NCI-H446 (cell line): ENCODE data around the gene TAF1A.
A peak's percentile ranks its signal among the peaks of the same experiment; 100 is the strongest.

Experiments
- DNase-seq, 2 experiments: peaks; one replicate each; lab custom pipeline; 2025; lab: John Stamatoyannopoulos, UW

Gene TAF1A

DNA sequence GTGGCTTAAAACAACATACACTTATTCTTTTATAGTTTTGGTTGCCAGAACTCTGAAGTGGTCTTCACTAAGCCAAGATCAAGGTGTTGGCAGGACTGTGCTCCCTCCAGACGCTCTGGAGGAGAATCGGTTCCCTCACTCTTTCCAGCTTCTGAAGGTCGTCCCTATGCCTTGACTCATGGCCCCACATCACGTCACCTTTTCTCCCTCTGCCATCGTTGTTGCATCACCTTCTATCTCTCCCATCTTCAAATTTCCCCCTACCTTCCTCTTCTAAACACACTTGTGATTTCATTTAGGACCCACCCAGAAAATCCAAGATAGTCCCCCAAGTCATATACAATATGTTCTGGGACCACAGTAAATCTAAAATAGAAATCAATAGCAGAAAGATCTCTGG, 54.3 kb downstream of the TAF1A start:
- no peak for DNase-seq

DNA sequence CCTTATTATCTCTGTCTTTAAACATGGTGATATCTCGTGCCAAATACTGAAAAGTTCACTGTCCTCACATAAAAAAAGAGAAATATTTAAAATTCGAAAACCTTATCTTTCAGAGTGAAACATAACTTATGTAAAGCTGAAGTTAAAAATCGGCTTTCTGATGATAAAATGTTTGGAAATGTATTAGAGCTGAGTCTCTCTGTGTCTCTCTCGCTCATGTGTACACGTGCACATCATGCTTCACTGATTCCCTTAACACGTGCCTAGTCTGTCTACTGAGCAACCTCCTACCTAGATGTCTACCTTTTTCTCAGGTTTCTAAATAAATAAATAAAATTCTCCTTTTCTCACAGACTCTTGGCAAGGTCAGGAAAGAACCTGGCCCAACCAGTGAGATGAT, 58.9 kb downstream of the TAF1A start:
- DNase-seq: no peak

DNA sequence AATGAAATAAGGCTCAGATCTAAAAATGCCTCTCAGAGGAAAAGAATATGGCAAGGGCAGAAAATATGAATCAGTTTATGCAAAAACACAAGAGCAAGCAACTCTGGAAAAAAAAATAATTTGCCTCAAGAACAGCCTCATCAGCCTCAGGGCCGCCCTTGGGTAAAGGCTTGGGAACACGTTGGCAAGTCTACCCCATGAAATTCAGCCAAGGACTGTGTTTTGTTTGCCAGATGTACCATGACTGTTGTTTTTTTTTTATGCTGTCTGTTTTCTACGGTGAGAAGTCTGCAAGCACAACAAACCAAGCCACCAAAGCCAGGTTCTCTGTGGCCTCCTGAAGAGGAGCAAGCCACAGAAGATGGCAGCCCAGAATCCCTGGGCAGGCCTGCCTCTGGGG, 59.8 kb downstream of the TAF1A start:
- peak in 1 of 2 experiments; percentile 14 for DNase-seq

DNA sequence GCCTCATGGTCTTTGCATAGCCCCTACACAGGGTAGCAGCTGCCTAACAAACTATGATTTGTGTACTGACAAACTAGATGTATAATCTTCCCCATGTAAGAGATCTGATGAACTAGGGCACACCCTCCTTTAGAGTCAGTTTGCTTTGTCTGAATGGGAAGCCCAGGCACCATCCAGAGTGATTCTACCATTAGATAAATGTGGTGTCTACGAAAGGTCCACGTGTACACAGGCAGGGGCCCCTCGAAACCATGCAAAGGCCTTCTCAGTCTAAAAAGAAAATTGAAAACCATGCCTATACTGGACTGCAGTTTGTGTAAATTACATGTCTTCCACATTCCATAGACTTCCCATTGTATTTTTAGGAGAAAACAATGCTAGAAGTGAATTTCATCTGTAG, 60.6 kb downstream of the TAF1A start:
- no peak for DNase-seq

DNA sequence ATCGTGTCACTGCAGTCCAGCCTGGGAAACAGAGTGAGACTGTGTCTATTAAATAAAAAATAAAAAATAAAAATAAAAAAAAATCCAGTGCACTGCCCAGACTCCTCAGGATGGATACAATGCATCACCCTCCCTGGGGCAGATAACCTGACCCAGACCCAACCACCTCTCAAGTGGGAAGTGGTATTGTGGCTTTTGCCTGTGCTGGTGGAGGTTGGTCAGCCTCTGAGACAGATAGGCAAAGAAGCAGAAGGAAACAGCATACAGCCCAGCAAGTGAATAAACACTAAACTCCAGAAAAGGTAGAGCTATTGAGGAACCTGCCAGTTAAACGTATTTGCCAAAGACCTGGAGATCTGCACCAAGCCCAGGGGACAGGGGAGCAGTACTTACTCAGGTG, 63.8 kb downstream of the TAF1A start:
- DNase-seq: no peak

DNA sequence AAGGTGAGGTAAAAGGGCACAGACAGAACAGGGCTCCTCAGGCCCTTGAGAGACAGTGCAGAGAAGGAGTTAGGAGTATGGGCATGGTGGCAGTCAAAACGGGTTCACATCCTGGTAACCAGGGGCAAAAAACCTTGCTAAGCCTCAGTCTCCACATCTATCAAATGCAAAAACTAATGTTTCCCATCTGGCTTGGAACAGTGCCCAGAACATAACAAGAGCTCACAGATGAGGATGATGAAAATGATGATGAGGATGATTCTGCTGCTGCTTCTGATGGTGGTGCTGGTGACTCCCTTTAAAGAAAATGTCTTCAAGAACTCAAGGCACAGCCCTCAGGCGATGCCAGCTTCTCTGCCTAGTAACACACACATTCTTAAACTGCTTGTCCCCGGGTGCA, 65.9 kb downstream of the TAF1A start:
- no peak for DNase-seq

DNA sequence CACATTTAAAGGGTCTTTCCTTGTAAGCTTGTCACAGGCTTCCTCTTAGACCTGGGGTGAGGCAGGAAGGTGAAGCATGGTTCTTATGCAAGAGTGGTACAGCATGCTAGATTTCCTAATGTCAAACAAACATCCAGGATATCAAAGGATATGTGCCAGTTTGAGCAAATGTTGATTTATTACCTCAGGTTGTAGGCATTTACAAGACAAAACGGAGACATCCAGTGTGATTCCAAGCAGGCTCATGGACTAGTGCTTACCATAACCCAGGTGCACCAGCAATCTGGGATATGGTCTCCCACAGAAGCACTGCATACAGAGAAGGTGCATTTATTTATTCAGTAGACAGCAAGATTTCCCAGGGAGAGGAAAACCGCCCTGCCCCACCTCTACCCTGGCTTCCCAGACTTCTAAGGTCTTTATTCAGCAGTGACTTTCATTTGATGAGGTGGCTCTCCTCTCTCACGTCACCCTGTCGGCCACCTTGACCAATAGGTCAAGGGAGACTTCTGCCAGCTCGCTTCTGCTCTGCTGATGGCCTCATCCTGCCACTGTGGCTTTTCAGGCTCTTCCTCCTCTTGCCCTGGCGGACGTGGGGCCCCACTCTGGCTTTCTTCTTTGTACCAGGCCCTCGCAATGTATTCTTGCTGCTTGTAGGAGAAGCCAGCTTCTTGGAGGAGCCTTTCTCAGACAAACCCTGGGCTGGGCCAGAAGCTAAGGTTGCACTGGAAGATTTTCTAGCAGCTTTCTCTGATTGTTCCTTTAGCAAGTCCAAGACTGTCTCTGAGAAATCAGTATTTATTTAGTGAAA, 67.4 kb downstream of the TAF1A start:
- no peak for DNase-seq

DNA sequence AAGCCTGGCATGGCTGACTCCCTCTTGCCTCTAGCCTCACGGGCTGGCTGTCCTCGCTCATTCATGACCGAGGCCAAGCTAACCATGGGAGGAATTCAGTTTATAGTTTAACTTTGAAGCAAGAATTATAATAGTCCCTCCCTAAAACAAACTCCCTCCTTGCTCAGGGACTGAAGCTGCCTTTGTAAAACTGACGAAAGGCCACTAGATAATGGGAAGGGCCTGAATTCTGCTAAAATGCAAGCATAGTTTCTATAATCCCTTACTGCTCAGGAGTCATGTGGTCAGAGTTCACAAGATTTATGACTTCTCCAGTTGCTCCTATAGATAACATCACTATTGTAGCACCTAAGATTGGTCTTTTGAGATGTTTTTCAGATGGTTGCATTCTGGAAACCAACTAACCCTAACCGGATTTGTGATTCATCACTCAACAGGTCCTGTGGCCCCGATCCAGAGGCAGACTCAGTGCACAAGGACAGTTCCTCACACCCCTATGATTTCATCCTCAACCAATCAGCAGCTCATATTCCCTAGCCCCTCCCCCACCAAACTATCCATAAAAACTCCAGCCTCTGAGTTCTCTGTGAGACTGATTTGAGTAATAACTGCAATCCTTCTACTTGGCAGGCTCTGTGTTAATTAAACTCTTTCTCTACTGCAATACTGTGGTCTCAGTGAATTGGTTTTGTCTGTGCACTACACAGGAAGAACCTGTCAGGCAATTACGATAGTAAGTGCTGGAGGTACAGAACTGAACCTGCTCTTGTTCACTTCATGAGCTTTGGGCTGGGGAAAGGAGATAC, 68.2 kb downstream of the TAF1A start:
- no peak for DNase-seq
